ENCODE measurements around the gene RIIAD1.

DNA sequence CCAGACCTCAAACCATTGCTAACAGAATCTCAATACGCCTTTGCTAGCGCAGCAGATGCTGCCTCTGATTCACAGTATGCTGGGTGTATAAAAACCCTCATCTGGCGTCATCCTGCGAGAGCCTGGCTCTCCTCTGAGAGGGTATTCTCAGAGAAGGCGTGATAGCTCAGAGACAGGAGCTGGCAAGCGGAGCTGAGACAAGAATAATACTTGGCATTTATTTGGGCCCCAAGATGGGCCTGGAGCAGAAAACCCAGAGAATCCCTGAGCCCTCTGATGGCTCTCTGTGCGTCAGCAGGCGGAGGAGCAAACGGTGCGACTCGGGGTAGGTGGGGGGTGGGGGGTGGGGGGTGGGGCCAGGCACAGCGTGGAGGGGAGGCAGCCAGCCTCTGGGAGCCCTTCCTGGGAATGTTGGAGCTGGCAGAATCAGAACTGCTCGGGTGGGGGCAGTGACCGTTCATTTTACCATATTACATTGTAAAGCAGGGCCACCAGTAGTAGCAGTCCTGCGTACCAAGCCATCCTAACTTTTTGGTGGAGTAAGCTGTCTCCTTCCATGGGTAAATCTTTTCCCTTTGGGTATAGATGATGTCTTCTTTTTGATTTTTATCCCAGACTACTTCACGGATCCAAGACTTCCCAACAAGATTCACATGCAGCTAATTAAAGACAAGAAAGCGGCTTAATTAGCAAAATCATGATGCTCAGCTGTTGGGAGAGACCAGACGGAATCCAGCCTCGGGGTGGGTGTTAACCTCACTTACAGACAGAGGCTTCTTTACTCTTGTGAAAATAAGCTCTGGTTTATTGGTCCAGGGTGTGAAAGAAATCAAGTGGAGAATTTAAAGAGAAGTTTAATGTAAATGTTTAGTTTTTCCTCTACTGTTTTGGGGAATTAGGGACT is 7.1 kb downstream of the RIIAD1 start:
- TF ChIP-seq, protein P1, sequence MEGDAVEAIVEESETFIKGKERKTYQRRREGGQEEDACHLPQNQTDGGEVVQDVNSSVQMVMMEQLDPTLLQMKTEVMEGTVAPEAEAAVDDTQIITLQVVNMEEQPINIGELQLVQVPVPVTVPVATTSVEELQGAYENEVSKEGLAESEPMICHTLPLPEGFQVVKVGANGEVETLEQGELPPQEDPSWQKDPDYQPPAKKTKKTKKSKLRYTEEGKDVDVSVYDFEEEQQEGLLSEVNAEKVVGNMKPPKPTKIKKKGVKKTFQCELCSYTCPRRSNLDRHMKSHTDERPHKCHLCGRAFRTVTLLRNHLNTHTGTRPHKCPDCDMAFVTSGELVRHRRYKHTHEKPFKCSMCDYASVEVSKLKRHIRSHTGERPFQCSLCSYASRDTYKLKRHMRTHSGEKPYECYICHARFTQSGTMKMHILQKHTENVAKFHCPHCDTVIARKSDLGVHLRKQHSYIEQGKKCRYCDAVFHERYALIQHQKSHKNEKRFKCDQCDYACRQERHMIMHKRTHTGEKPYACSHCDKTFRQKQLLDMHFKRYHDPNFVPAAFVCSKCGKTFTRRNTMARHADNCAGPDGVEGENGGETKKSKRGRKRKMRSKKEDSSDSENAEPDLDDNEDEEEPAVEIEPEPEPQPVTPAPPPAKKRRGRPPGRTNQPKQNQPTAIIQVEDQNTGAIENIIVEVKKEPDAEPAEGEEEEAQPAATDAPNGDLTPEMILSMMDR (IDR thresholded peaks at IDR 0.05): no peak
- TF ChIP-seq POLR2AphosphoS5 (IDR thresholded peaks at IDR 0.05) (peak; percentile 45 to 74 (median 68)), EP300 (IDR thresholded peaks at IDR 0.05) (peak in 1 of 4 donors; percentile 8)

Data from sigmoid colon (tissue), 4 donors.